Karpas-422 (cell line): ENCODE results near the gene CNTN4. TPM values are rescaled to one million over a fixed set of nuclear protein-coding genes. Genes with fewer than 3 reads are reported as not detected.
"Not testable (repeated sequence)": the region's sequence is repeated elsewhere in the genome, so short reads cannot be mapped to it uniquely, and the experiment has no call there.

ENCODE experiments used
- DNase-seq: peaks from one replicate; pipeline ENCODE4 v3.0.0-alpha.2; 2015
- H2AFZ ChIP-seq: fragments of 200-600 bp; sonication (generic); 2 replicates; pipeline ENCODE4 v1.6.1; 2014; ENCODE audit warnings: antibody characterized with exemption, low read length, mixed read lengths
- H3K27ac ChIP-seq: fragments of 200-600 bp; sonication (generic); 2 replicates; pipeline ENCODE4 v1.5.1; 2014; ENCODE audit warnings: mild to moderate bottlenecking, low read length, moderate library complexity
- H3K27me3 ChIP-seq: fragments of 200-600 bp; sonication (generic); 2 replicates; pipeline ENCODE4 v1.6.1; 2014; ENCODE audit warnings: low read length, mixed read lengths
- H3K36me3 ChIP-seq: fragments of 200-600 bp; sonication (generic); 2 replicates; pipeline ENCODE4 v1.6.1; 2014; ENCODE audit warnings: low read length, mixed read lengths; ENCODE audit not compliant: insufficient read depth
- H3K4me1 ChIP-seq: fragments of 200-600 bp; sonication (generic); 2 replicates; pipeline ENCODE4 v1.6.1; 2014; ENCODE audit warnings: mild to moderate bottlenecking, low read length, mixed read lengths
- H3K4me2 ChIP-seq: fragments of 200-600 bp; sonication (generic); 2 replicates; pipeline ENCODE4 v1.6.1; 2014; ENCODE audit warnings: low read length, low read depth, mild to moderate bottlenecking; ENCODE audit not compliant: poor library complexity, severe bottlenecking
- H3K4me3 ChIP-seq: fragments of 200-600 bp; sonication (generic); 2 replicates; pipeline ENCODE4 v1.5.1; 2014; ENCODE audit warnings: mild to moderate bottlenecking, antibody characterized with exemption, low read length, mixed read lengths
- H3K79me2 ChIP-seq: fragments of 200-600 bp; sonication (generic); 2 replicates; pipeline ENCODE4 v1.6.1; 2014; ENCODE audit warnings: mild to moderate bottlenecking, low read length, mixed read lengths
- H3K9ac ChIP-seq: fragments of 200-600 bp; sonication (generic); 2 replicates; pipeline ENCODE4 v1.6.0; 2014; ENCODE audit warnings: low read length
- H3K9me2 ChIP-seq: fragments of 200-600 bp; sonication (generic), shearing (Covaris generic); replicated peaks from 2 replicates; pipeline ENCODE4 v1.6.0; 2014; ENCODE audit warnings: mild to moderate bottlenecking, low read length, moderate library complexity; ENCODE audit not compliant: insufficient read depth
- H3K9me3 ChIP-seq: fragments of 300-700, 200-600 bp; sonication (generic); 2 replicates; pipeline ENCODE4 v1.6.1; 2014; ENCODE audit warnings: low read length, mixed read lengths
- H4K20me1 ChIP-seq: fragments of 200-600 bp; sonication (generic); 2 replicates; pipeline ENCODE4 v1.6.1; 2014; ENCODE audit warnings: mild to moderate bottlenecking, antibody characterized with exemption, low read length, low read depth; ENCODE audit not compliant: insufficient read depth
- total RNA-seq: library from RNA; depleted of rRNA; stranded (reverse); fragments of >200 nt; shearing (Covaris generic); gene quantifications from 2 replicates; pipeline ENCODE4 v1.2.3, GENCODE V29; 2014; ENCODE audit warnings: low replicate concordance

CNTN4 gene
- total RNA-seq, 1 experiment from 2014 or later = 0.19 TPM

- not testable (repeated sequence) for H3K9ac ChIP-seq, H3K36me3 ChIP-seq, H4K20me1 ChIP-seq, H3K79me2 ChIP-seq, H3K4me1 ChIP-seq, H3K9me2 ChIP-seq, H2AFZ ChIP-seq, DNase-seq, H3K4me3 ChIP-seq, H3K27me3 ChIP-seq, H3K4me2 ChIP-seq, H3K27ac ChIP-seq, H3K9me3 ChIP-seq
Observed at GRCh38 chr3:2820982-2821381, 722.3 kb downstream of the CNTN4 start.

GRCh38 chr3:2822611-2823010 is 723.9 kb downstream of the CNTN4 start:
- Histone ChIP-seq H3K79me2 (no peaks in the 10 kb centered on the region), H3K4me1 (peaks cover 8% of the 10 kb centered on the region), H3K4me3 (no peak overlapping the region), H3K9me3 (no peaks in the 10 kb centered on the region), H3K9ac (no peak overlapping the region), H3K9me2 (no peaks in the 10 kb centered on the region), H3K36me3 (no peaks in the 10 kb centered on the region), H4K20me1 (no peaks in the 10 kb centered on the region), H2AFZ (no peak overlapping the region), H3K4me2 (peak overlapping the region; percentile 24), H3K27me3 (no peaks in the 10 kb centered on the region), H3K27ac (no peak overlapping the region)
- no peak for DNase-seq

- no peak for DNase-seq
- Histone ChIP-seq H3K9me3 (no peaks in the 10 kb centered on the region), H3K4me1 (peaks cover 8% of the 10 kb centered on the region), H2AFZ (0 out of 2 replicates have a peak overlapping the region, but pooled peaks have one; percentile 20), H3K36me3 (no peaks in the 10 kb centered on the region), H3K9me2 (no peaks in the 10 kb centered on the region), H3K4me2 (peak overlapping the region; percentile 24), H4K20me1 (no peaks in the 10 kb centered on the region), H3K27ac (no peak overlapping the region), H3K9ac (no peak overlapping the region), H3K79me2 (no peaks in the 10 kb centered on the region), H3K4me3 (no peak overlapping the region), H3K27me3 (no peaks in the 10 kb centered on the region)
Observed at GRCh38 chr3:2823031-2823430, 724.4 kb downstream of the CNTN4 start.

- no peak overlapping the region for H3K27ac ChIP-seq
- H3K9me3 ChIP-seq = no peaks in the 10 kb centered on the region
- H2AFZ ChIP-seq = 0 out of 2 replicates have a peak overlapping the region, but pooled peaks have one; percentile 20
- H3K9me2 ChIP-seq = no peaks in the 10 kb centered on the region
- H3K4me3 ChIP-seq = no peak overlapping the region
- H3K27me3 ChIP-seq = no peaks in the 10 kb centered on the region
- peak overlapping the region; percentile 24 for H3K4me2 ChIP-seq
- H3K79me2 ChIP-seq = no peaks in the 10 kb centered on the region
- H3K4me1 ChIP-seq = peaks cover 8% of the 10 kb centered on the region
- no peak overlapping the region for H3K9ac ChIP-seq
- no peak for DNase-seq
- no peaks in the 10 kb centered on the region for H3K36me3 ChIP-seq
- no peaks in the 10 kb centered on the region for H4K20me1 ChIP-seq
Observed at GRCh38 chr3:2823437-2824211, 725.0 kb downstream of the CNTN4 start.

- Histone ChIP-seq H3K9ac (no peak overlapping the region), H3K4me1 (peaks cover 8% of the 10 kb centered on the region), H3K36me3 (no peaks in the 10 kb centered on the region), H3K4me2 (no peak overlapping the region), H3K79me2 (no peaks in the 10 kb centered on the region), H2AFZ (no peak overlapping the region), H3K27me3 (no peaks in the 10 kb centered on the region), H3K9me3 (no peaks in the 10 kb centered on the region), H3K9me2 (no peaks in the 10 kb centered on the region), H3K4me3 (no peak overlapping the region), H4K20me1 (no peaks in the 10 kb centered on the region), H3K27ac (no peak overlapping the region)
- DNase-seq = no peak
Observed at GRCh38 chr3:2826036-2826435, 727.4 kb downstream of the CNTN4 start.

GRCh38 chr3:2826453-2826852 is 727.8 kb downstream of the CNTN4 start:
- no peak overlapping the region for H3K4me2 ChIP-seq
- H3K9ac ChIP-seq = no peak overlapping the region
- H3K4me3 ChIP-seq = no peak overlapping the region
- no peaks in the 10 kb centered on the region for H3K79me2 ChIP-seq
- no peaks in the 10 kb centered on the region for H3K9me3 ChIP-seq
- no peaks in the 10 kb centered on the region for H3K36me3 ChIP-seq
- no peaks in the 10 kb centered on the region for H4K20me1 ChIP-seq
- H3K27me3 ChIP-seq = no peaks in the 10 kb centered on the region
- H3K4me1 ChIP-seq = peaks cover 8% of the 10 kb centered on the region
- H2AFZ ChIP-seq = no peak overlapping the region
- no peak overlapping the region for H3K27ac ChIP-seq
- DNase-seq = no peak
- H3K9me2 ChIP-seq = no peaks in the 10 kb centered on the region

- no peaks in the 10 kb centered on the region for H3K27me3 ChIP-seq
- H4K20me1 ChIP-seq = no peaks in the 10 kb centered on the region
- no peak overlapping the region for H3K9ac ChIP-seq
- H3K79me2 ChIP-seq = no peaks in the 10 kb centered on the region
- H3K4me2 ChIP-seq = peak overlapping the region; percentile 17
- peak overlapping the region; percentile 60; the same call in 1 of the 2 replicates for H2AFZ ChIP-seq
- H3K27ac ChIP-seq = peak overlapping the region; percentile 71
- H3K9me3 ChIP-seq = no peaks in the 10 kb centered on the region
- H3K4me1 ChIP-seq = peaks cover 41% of the 10 kb centered on the region
- no peak overlapping the region for H3K4me3 ChIP-seq
- no peaks in the 10 kb centered on the region for H3K9me2 ChIP-seq
- no peaks in the 10 kb centered on the region for H3K36me3 ChIP-seq
- DNase-seq = no peak
Observed at GRCh38 chr3:2837239-2837638, 738.6 kb downstream of the CNTN4 start.

GRCh38 chr3:2837910-2838309 is 739.2 kb downstream of the CNTN4 start:
- Histone ChIP-seq H3K27me3 (no peaks in the 10 kb centered on the region), H3K9me2 (no peaks in the 10 kb centered on the region), H3K79me2 (no peaks in the 10 kb centered on the region), H3K27ac (peak overlapping the region; percentile 71), H3K4me3 (no peak overlapping the region), H3K36me3 (no peaks in the 10 kb centered on the region), H3K9ac (no peak overlapping the region), H3K4me2 (peak overlapping the region; percentile 33), H3K9me3 (no peaks in the 10 kb centered on the region), H2AFZ (no peak overlapping the region), H4K20me1 (no peaks in the 10 kb centered on the region), H3K4me1 (peaks cover 41% of the 10 kb centered on the region)
- DNase-seq = no peak
